Panc1 (cell line): ENCODE measurements around the gene MCF2L.

Experiments used
- CTCF ChIP-seq: fragments of 450-650 bp; IDR thresholded peaks from 2 replicates; pipeline ENCODE4 v1.5.1; 2017; ENCODE audit warnings: mild to moderate bottlenecking
- POLR2AphosphoS5 ChIP-seq: IDR thresholded peaks from 2 replicates; pipeline ENCODE4 v1.6.1; 2012; ENCODE audit warnings: mild to moderate bottlenecking, low read depth, low read length, moderate library complexity
- REST ChIP-seq, 2 experiments: IDR thresholded peaks; 2 replicates each; pipeline ENCODE4 v1.6.1; 2011 to 2012; ENCODE audit warnings: low read depth in 2 of 2, control low read depth in 1 of 2, low read length in 1 of 2, mild to moderate bottlenecking in 1 of 2, moderate library complexity in 1 of 2; ENCODE audit not compliant: insufficient read depth in 1 of 2
- SIN3A ChIP-seq: IDR thresholded peaks from 2 replicates; pipeline ENCODE4 v1.6.1; 2012; ENCODE audit warnings: low read depth, mild to moderate bottlenecking, low read length, moderate library complexity, borderline replicate concordance; ENCODE audit not compliant: insufficient read depth

- TF ChIP-seq SIN3A (no peak), POLR2AphosphoS5 (no peak), CTCF (no peak), REST (IDR thresholded peaks at IDR 0.05; ENCODE audit: insufficient read depth in 1 of 2, low read depth in 2 of 2, low read length in 1 of 2) (no peak)
These were observed 53.4 kb downstream of the MCF2L start for GRCh38 chr13:113022391-113022744.
